ENCODE results near the gene CEP131.
"Not testable (repeated sequence)": the region's sequence is repeated elsewhere in the genome, so short reads cannot be mapped to it uniquely, and the experiment has no call there.

Gene CEP131

DNA sequence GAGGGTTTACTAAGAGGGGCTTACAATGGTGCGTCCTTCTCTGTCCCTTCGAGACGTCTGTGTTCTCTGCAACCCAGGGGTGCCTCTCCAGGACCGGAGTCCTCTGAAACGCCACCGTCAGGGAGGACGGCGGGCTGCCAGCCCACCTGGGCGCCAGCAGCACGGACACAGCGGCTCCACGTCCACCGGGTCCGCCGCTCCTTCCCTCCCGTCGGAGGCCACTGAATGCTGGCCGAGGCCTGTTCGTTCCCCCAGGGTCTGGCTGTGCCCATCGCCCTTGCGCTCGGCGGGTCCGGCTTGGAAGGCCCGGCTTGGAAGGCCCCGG, 15.7 kb upstream of the CEP131 start:
- DNase-seq: no peak

DNA sequence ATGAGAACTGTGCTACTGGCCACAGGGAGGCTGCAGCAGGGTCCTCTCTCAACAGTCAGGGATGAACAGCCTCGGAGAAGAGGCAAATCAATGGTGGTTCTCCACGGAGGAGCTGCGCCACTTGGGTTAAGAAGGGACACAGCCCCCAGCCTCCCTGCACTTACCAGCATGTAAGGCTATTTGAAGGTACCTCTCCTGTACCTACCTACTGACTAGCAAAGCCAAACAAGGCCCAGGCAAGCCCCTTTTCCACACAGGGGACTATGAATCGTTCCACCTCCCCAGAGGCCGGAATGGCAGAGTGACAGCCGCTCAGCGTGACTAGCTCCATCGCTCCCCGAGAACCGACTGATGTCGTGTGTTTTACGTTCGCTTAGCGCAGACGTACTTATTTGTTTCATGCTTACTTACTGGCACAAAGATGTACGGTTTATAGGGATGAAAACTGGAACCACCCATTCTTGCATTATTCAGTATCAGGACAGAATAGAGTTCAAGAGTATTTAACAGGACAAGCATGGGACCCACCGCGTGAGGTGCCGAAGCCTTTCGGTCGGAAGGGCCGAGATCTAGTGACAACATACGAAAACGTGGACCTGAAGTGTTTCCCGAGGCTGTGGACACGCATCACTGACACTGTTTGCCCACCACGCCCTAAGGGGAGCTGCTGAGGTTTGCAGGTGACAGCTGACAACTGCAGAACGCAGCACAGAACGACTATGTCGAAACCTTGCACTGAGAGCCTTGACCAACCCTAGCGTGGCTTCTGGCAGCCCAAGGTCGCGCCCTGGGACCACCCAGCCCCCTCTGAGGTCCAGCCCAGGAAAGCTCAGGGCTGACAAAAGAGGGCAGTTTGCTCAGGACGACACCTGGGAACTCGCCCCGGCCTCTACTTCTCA, 15.1 kb upstream of the CEP131 start:
- no peak for DNase-seq

DNA sequence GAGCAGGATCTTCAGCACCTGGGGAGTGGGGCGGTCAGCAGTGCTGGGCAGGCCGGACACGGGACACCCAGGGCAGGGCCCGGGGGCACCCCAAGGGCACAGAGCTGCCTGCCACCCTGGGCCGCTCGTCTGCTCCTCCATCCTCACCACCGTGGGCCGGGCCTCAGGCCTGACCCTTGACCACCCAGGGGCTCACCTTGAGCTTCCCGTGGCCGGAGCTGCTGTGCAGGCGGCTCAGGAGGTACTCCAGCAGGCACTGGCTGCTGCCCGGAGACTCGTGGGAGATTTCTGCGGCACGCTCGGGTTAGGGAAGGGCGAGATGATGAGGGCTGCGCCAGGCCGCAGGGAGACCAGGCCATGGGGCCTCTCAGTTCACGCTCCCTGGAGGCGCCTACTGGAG, 14.0 kb upstream of the CEP131 start:
- no peak for DNase-seq

DNA sequence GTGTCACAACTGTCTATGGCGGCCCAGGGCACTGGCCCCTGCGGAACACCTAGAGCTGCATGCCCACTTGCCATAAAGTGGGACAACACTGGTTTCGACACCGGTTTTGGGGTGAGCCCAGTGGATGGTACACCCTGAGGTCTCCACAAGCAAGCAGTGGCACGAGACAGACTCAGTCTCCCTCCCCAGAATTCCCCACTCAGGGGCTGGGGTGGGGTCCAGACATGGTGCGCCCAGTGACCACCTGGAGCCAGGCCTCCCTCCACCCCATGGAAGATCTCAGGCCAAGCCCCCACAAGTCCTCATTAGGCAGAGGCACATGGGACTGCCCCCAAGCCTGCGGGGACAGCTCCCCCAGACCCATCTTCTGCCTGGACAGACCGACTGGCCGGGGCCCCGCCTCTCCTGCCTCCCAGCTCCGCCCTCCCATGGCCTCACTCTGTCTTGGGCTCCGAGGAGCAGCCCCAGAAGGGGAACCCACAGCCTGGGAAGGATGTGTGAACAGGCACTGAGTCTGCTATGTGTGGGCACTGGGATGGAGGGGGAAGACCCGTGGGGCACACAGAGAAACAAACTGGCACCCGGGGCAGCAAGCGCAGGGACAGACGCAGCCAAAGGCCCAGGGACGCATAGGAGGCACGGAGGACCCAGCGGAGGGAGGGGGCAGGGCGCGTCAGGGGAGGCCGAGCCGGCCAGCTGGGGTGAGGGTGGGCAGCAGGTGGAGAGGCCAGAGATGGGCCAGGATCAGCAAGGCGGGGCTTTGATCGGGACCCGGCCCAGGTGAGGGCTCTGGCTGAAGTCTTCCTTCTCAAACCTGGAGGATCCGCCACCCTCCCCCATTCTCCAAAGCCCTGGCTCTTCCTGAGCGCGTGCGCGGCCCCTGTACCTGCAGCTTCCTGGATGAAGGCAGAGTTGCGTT, 13.3 kb upstream of the CEP131 start:
- no peak for DNase-seq

DNA sequence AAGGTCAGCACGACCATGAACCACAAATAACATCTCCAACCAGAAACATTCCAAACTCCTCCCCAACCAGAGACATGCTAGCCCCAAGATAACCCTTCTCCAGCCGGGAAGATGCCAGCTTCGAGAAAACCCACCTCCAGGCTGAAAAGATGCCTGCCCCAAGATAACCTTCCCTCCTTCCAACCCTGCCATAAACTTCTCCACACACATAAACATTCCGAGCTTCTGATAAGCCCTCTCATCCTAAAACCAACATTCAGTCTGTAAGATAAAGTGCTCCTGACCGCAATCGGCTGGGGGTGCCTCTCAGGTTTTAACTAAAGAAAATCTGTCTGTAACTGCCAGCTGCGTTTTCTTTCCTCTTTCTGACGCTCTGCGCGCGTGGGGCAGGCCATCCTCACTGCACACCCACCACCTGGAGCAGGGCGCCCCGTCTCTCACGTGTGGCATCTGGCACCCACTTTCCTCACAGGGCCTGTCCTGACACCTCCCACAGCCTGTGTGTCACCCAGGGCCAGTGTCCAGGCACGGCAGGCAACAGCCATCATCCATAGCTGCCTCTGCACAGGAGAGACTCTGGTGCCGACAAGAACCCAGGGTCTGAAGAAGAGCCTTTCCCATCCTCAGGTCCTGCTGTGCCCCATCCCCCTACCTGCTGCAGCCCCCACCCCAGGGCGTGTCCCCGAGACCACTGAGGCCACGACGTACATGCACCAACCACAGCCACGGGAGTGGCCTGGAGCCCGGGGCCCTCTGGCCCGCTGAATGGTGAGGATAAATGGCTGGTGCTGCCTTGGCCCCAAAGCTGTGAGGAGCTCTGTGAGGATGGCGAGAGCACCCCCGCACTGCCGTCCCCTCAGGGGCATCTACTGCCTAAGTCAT, 12.4 kb upstream of the CEP131 start:
- DNase-seq: no peak

DNA sequence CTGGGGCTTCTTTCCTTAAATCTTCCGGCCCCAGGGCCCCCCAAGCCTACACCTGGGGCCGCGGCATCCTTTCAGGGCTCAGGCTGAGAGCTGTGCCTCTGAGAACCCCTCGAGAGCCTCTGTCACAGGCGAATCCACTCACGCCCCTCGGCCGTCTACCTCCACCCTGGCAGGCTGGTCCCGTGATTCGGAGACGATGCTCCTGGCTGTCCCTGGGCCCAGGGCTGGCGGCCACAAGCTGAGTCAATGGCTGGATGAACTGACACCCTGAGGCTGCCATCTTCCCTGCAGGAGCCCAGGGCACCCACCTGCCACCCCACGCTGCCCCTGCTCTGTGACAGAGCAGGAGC, 11.7 kb upstream of the CEP131 start:
- no peak for DNase-seq

DNA sequence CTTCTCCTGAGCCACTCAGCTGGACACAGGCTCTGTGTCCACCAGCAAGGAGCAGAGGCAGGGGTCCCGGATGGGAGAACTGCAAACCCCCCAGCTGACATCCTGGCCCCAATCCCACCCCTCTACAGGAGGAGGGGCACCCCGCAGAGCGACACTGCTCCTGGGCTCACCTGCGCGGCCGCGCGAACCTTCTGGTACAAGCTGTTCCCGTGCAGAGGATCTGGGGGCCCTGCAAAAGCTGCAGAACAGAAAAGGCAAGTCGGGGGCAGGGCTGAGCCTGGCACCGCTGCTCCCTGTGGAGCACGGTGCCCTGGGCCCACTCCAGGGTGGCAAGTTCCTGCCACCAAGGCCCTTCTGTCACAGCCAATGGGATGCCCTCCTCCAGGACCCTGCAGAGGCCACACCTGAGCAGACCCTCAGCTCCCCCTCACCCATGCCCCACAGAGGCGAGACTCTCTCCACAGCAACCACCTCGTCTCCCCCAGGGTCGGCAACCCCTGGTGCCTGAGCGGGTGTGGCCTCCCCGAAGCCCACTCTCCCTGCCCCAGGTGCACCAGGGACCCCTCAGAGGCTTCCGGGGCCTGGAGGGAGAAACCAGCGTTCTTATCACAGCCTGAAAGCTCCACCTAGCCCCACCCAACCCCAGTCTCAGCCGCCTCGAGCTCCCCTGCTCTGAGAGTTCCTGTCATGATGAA, 11.2 kb upstream of the CEP131 start:
- no peak for DNase-seq

DNA sequence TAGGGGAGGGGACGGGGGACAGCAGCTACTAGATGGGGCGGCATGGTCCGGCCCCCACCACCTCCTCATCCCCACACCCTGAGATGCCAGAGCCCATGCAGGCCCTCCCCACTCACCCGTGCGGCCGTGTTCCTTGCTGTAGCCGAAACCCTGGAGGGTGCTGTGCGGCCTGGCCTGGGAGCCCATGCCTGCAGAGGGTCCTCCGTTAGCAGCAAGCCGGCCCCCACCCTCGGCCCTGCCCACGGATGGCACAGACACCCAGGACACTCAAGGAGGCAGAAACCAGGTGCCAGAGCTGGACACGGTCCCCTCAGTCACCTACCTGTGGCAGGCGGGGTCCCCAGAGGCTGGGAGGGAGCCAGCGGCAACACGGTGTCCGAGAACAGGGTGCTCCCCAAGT, 10.6 kb upstream of the CEP131 start:
- DNase-seq: no peak

DNA sequence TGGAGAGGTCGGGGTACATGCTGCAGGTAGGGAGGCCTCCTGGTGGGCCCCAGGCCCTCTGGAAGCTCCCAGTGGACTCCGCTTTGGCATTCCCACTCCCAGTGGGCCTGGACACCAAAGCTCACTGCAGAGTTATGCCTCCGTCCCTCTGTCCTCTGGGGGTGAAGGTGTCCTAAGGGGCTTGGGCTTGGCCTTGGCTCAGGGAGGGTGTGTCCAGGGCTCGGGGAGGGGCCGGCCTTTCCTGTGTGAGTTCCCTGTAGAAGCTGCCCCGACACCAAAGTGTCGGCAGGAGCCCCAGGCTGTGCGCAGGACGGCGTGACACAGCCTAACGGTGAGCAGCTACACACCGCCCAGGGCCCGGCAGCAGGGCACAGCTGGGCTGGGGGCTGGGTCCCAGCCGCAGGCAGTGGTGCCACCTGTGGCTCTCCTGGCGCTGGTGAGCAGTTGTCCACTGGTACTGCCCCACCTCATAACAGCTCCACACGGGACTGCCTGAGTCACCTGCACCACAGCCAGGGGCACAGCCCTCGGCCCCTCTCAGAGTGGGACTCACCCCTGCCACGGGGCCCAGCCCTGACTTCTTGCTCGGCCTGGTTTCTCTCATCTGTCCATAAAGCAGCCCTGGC, 10.0 kb upstream of the CEP131 start:
- no peak for DNase-seq

DNA sequence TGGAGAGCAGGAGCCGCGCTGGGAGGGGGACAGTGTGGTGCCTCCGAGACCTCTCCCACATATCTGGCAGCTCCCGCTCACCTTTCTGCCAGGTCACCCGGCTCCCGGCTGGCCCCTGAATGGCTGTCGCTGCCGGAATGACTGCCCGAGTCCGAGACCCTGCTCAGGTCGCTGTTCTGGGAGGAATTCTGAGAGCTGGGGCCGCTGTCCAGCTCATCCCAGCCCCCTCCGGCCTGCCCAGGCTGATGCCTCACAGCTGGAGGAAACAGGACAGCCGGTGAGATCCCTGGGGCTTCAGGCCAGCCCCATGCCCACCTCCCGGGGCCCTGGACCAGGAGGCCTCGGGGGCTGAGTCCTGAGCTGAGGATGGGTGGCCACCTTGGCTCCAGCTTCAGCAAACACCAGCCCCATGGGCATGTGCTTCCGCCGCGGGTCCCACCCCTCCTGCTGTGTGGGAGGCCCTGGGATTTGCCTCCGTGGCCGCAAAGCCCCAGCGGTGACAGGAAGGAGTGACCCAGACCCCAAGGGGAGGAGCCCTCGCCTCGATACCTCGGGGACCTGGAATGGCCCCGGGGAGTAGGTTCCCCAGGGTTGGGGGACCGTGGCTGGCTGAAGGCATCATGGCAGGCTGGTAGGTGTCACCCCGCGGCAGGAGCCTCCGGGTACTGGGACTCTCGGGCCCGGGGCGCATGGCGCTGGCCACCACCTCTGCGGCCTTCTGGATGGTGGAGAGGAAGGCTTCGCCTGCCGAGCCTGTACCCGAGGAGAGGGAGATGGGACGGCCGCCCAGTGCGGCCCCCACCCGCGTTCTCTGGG, 9.2 kb upstream of the CEP131 start:
- no peak for DNase-seq

DNA sequence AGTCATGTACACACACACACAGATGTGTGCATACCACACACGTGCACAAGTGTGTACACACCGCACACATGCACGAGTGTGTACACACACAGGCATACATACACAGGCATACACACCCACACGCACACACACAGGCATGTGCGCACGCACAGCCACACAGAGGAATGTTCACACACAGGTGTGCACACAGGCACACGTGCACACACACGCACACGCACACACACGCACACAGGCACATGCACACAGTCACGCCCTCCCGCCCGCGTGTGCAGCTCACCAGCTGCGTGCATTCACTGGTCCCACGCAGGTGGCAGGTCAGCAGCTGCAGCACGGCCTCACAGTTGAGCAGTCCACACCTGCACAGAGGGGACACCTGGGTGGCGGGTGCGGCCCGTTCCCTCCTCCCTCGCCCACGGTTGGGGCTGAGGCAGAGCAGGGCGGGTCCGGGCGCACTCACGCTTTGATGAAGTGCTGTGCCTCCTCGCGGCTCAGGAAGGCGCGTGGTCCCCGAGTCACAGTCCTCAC, 8.4 kb upstream of the CEP131 start:
- DNase-seq: no peak

DNA sequence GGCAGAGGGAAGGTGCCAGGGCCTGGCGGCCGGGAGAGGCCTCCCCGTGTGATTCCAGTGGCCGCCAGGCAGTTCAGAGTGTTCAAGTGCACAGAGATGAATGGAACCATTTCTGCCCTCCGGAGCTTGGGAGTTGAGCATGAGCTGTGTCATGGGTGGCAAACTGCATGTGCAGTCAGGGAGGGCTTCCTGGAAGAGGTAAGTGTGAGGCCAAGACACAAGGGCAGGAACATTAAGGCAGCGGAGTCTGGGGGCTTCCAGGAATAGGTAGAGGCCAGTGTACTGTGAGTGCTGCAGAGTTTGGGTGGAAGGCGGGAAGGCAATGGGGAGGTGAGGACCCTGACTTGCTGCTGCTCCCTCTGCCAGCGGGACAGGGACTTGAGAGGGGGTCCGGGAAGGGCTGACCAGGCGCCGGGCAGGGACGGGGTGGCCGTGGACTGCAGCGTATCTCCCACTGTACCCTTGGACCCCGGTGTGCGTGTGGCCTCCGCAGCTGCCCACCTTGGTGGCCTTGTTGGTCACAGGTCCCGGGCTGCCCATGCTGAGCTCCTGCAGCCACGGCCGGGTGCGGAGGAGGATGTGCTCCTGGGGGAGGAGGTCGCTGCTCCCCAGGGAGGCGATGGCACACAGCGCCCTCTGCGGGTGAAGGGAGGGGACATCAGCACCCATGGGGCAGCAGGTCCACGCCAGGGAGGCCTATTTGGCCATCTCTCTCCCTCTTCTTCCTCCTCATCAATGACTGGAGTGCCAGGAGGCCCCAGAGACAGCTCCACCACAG, 7.5 kb upstream of the CEP131 start:
- DNase-seq: no peak

DNA sequence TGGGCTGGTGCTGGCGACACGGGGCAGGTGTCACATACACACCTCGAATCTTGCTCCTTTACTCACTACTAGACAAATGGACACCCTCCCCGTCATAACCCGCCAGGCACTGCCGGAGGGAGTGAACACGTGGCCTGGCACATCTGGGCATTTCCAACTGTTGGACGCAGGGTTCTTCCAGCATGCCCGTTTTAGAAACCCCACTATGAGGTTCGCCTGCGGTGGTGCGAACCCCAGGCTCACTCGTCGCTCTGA, 6.8 kb upstream of the CEP131 start:
- DNase-seq: no peak

DNA sequence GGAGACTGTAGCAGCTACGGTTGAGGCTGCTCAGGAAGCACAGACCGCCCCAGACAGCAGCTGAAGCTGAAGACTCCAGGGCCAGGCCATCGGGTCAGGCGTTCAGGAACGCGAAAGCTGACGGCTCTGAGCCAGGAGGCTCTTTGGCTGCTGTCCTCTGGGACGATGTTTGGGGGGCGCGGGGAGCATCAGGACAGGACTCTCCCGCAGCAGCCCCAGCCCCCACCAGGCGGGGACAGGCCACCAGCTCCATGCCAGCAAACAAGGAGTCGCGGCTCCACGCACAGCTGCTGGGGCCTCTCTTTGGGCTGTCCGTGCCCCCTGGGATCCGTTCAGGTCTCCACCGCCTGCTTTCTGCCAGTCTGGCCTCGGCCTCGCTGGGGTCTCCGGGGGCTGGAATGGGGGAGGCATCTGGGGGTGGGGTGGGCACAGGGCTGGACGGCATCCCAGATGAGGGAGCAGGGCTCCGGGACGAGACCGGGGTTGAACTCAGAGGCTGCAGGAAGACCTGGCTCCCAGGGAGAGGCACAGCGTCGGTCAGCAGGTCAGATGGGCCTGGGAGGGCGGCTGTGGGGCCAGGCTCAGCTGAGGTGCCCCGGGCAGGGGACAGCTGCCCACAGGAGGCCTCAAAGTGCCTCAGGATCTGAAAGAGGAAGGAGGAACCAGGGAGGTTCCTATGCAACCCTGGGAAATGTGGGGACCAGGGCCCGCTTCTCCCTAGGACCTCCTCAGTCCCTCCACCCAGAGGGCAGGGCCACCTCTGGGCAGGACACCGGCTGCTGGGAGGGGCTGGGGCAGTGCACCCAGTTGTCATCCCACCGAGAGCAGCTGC, 6.3 kb upstream of the CEP131 start:
- DNase-seq: no peak

DNA sequence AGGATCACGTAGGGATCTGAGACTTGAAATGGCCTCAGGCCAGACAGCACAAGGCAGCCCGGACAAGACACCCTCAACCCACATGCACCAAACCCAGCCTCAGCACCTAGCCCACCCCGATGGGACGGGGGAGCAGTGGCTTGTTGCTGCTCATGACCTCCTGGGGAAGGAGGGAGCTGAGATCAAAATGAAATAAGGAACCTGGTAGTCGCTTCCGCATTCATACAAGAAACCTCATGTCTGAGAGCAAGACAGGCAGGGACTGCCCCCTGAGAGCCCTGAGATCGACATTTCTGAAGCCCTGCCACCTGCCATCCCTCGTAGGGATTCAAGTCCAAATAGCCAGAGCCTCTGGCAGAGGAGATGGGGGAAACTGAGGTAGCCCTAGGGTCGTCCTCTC, 5.7 kb upstream of the CEP131 start:
- DNase-seq: no peak

DNA sequence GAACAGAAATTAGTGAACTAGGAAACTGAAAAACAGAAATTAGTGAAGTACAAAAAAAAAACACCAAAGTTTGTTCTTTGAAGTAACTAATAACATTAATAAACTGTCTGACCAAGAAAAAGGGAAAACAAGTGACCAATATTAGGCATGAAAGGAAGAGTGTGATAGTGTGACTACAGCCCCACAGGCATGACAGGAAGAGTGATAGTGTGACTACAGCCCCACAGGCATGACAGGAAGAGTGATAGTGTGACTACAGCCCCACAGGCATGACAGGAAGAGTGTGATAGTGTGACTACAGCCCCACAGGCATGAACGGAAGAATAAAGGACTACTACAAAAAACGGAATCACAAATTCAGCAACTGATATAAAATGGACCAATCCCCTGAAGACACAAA, 4.9 kb upstream of the CEP131 start:
- not testable (repeated sequence) for DNase-seq

DNA sequence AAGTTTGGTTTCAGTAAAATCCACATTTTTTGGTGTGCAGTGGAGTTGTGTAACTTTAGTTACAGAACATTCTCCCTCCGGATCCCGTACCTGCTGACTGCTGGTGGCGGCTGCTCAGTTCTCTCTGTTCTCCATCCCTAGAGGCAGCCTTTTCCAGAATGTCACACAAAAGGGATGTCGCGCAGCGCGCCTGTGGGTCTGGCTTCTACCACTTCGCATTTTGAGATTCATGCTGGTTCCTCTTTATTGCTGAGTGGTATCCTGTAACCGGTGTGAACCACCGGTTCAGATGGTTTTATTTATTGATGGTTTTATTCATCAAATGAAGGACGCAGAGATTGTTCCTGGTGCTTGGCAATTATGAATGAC, 981 bp upstream of the CEP131 start:
- DNase-seq: no peak

DNA sequence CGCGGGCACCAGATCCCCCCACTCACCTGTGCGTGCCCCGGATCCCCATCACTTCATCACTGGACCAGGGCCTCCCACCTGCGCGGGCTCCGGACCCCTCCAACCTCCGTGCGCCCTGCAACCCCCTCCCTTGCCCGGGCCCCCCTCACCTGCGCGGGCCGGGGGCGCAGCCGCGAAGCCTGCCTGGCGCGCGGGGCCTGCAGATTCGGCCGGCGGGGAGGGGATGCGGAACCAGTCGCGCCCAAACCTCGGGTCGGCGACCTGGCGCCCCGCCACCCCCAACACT, 202 bp downstream of the CEP131 start:
- DNase-seq: no peak

DNA sequence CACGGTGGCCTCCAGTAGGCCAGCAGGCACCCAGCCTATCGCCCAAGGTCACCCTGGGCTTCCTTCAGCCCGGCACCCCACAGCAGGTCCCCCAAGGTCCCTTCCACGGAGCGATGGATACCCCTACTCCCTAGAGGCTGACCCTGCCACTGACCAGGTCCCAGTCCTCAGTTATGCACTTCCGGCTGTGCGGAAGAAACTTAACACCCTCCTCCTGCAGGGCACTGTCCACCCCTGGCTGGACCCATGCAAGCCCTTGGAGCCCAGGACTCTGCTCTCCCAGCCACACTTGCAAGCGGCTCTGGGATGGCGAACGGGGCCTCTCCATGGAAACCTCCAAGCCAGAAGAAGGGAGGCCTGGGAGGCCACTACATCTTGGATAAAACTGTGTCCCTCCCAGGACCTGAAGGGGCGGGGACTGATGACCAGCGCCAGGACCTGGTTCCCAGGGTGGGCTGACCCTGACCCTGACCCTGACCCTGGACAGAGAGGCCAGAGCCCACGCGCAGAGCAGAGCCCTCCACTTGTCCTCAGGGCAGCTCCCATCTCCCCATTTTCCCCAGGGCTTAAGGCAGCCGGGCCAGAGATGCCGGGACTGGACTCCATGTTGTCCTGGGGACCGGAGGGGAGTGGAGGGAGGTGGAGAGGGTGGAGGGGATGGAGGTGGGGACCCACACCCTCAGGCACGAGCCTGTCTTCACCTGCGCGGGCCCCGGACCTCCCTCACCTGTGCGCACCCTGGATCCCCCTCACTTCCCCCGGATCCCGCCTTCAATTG, 734 bp downstream of the CEP131 start:
- no peak for DNase-seq
